Lung (tissue), 12 donors: Measurements from ENCODE around the gene IFITM1. TPM values are rescaled to one million over a fixed set of nuclear protein-coding genes. Genes with fewer than 3 reads are reported as not detected.
"Not testable (repeated sequence)": the region's sequence is repeated elsewhere in the genome, so short reads cannot be mapped to it uniquely, and the experiment has no call there.

Experiments
- ATAC-seq: fragments of 200-7000 bp; cut with Tn5 transposase; one replicate; pipeline ENCODE4 v1.9.1; 2020; ENCODE audit warnings: moderate number of reproducible peaks; ENCODE audit not compliant: insufficient read depth, low FRiP score
- DNase-seq, 3 donors: peaks; one replicate each; pipeline ENCODE4 v3.0.0-alpha.2; 2013 to 2017
- H3K27ac ChIP-seq, 2 donors: one replicate each; pipeline ENCODE4 v1.5.1; 2013; ENCODE audit warnings: mild to moderate bottlenecking in 2 of 2, moderate library complexity in 2 of 2, control low read depth in 1 of 2, inconsistent platforms in 1 of 2, low read depth in 1 of 2, low read length in 1 of 2
- H3K27me3 ChIP-seq, 3 donors: one replicate each; pipeline ENCODE4 v1.5.1; 2013; ENCODE audit warnings: low read length in 2 of 3; ENCODE audit not compliant: control insufficient read depth in 3 of 3, insufficient read depth in 3 of 3
- H3K36me3 ChIP-seq, 4 donors: one replicate each; pipeline ENCODE4 v1.5.1; 2013; ENCODE audit warnings: low read length in 4 of 4, mild to moderate bottlenecking in 1 of 4, moderate library complexity in 1 of 4; ENCODE audit not compliant: control insufficient read depth in 4 of 4, insufficient read depth in 4 of 4
- H3K4me1 ChIP-seq, 5 donors: one replicate each; pipeline ENCODE4 v1.5.1; 2013; ENCODE audit warnings: low read length in 5 of 5, mild to moderate bottlenecking in 2 of 5, moderate library complexity in 1 of 5; ENCODE audit not compliant: control insufficient read depth in 5 of 5, insufficient read depth in 5 of 5
- H3K4me3 ChIP-seq: one replicate; pipeline ENCODE4 v1.5.1; 2013; ENCODE audit warnings: mild to moderate bottlenecking, control low read depth, moderate library complexity
- H3K9ac ChIP-seq, 2 donors: one replicate each; pipeline ENCODE4 v1.5.1; 2013; ENCODE audit warnings: low read length in 2 of 2, control low read depth in 1 of 2; ENCODE audit not compliant: insufficient read depth in 1 of 2
- H3K9me3 ChIP-seq, 4 donors: one replicate each; pipeline ENCODE4 v1.5.1; 2013; ENCODE audit warnings: low read length in 3 of 4, mild to moderate bottlenecking in 1 of 4, moderate library complexity in 1 of 4; ENCODE audit not compliant: control insufficient read depth in 4 of 4, insufficient read depth in 3 of 4
- WGBS, 2 donors: extraction: QIAGEN DNeasy Blood & Tissue Kit; methylation state at CpG; one replicate each; pipeline ENCODE4 v1.1.7; 2013; 5-methylcytosine and 5-hydroxymethylcytosine counted together
- polyA plus RNA-seq, 2 donors: library from polyadenylated mRNA; stranded (reverse); fragments of 200-250 nt; gene quantifications; one replicate each; pipeline ENCODE4 v1.2.1, GENCODE V29; 2013
- total RNA-seq, 2 donors: library from RNA; depleted of rRNA in 1 of 2; stranded (reverse); fragments of >200 nt in 1 of 2; gene quantifications; one replicate each; pipeline ENCODE4 v1.2.1, GENCODE V29; 2014 to 2021
- TF ChIP-seq, protein P1 (sequence below): IDR thresholded peaks from 2 replicates; pipeline ENCODE4 v1.5.1; 2012; ENCODE audit warnings: mild to moderate bottlenecking; ENCODE audit errors: control extremely low read depth, extremely low read depth
- donor health status: control.
- donor health status: control.
- donor health status: Bipolar disorder and iron deficiency.
- donor health status: healthy.
- donor health status: DM: yes; HTN: yes; CAD: no.

The IFITM1 gene
- total and polyA plus RNA-seq, 4 donors = 53.3 to 531 (median 189) TPM

DNA sequence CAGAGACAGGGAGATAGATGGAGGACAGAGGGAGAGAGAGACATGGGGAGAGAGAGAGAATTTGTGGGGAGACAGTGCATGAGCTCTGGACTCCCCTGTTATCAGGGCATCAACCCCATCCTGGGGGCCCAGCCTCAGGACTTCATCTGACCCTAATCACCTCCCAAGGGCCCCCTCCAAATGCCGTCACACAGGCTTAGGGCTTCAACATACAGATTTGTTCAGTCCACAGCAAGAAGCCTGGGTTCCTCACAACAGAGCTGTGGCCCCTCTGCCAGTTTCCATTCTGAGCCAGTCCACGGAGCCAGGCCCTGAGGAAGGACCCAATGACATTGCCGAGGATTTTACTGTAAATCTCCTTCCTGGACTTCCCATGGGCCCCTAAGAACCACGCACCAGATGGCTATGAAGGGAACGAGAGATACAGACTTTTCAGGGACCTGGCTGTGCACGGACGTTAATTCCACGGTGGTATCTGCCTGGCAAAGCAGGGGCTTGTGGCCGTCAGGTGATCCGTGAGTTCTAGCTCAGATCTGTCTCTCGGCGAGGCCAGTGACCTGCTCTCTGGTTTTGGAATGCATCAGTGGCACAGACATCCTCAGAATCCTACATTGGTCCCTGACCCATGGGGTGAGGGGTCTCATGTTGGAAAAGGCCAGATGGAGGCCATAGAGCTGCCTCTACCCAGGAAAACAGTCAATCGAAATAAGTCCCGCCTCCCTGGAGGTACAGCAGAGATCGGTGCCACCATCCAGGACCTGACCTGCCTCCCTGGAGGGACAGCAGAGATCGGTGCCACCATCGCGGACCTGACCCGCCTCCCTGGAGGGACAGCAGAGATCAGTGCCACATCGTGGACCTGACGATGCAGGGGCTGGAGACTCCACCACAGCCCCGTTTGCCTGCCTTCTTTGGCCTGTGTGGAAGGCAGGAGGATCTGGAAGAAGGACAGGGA lies 46.8 kb downstream of the IFITM1 start:
- H3K27me3 ChIP-seq = no peaks in the 10 kb centered on the region
- peaks cover 0 to 9% (median 2%) of the 10 kb centered on the region in 5 donors for H3K4me1 ChIP-seq
- H3K9ac ChIP-seq = no peak overlapping the region
- peaks cover 0 to 16% (median 1%) of the 10 kb centered on the region in 4 donors for H3K36me3 ChIP-seq
- TF ChIP-seq, protein P1, sequence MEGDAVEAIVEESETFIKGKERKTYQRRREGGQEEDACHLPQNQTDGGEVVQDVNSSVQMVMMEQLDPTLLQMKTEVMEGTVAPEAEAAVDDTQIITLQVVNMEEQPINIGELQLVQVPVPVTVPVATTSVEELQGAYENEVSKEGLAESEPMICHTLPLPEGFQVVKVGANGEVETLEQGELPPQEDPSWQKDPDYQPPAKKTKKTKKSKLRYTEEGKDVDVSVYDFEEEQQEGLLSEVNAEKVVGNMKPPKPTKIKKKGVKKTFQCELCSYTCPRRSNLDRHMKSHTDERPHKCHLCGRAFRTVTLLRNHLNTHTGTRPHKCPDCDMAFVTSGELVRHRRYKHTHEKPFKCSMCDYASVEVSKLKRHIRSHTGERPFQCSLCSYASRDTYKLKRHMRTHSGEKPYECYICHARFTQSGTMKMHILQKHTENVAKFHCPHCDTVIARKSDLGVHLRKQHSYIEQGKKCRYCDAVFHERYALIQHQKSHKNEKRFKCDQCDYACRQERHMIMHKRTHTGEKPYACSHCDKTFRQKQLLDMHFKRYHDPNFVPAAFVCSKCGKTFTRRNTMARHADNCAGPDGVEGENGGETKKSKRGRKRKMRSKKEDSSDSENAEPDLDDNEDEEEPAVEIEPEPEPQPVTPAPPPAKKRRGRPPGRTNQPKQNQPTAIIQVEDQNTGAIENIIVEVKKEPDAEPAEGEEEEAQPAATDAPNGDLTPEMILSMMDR = no peak
- WGBS, 2 donors = 82 to 88% methylated on average over 22 of the region's 22 CpGs
- peaks cover 0 to 7% (median 4%) of the 10 kb centered on the region in 4 donors for H3K9me3 ChIP-seq
- no peak for DNase-seq
- ATAC-seq = no peak
- no peak overlapping the region for H3K4me3 ChIP-seq
- H3K27ac ChIP-seq = no peak overlapping the region

DNA sequence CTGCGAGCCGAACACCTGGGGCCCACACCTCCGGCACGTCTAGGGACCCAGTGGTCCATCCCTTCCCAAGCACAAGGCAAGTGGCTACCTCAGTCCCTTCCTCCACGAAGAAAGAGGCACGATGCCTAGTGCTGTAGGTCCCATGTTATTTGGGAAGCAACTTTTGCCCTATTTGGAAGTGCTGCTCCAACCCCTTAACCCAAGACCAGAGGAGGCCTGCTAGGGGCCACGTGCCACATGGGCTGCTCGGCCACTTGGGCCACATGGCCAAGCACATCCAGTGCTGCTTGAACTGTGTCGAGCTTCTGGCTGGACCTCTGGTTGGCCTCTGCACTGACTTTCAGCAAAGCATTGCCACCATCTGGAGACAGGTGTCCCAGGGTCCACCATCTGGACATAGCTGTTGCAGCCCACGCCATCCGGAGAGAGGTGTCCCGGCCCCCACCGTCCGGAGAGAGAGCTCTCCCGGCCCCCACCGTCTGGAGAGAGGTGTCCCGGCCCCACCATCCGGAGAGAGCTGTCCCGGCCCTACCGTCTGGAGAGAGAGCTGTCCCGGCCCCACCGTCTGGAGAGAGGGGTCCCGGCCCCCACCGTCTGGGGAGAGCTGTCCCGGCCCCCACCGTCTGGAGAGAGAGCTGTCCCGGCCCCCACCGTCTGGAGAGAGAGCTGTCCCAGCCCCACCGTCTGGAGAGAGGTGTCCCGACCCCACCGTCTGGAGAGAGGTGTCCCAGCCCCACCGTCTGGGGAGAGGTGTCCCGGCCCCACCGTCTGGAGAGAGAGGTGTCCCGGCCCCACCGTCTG lies 49.0 kb downstream of the IFITM1 start:
- 82 to 86% methylated on average over 32 of the region's 36 CpGs for WGBS, 2 donors
- Histone ChIP-seq H3K36me3 (peaks cover 0 to under 1% (median 0%) of the 10 kb centered on the region in 4 donors), H3K9ac (no peak overlapping the region), H3K27me3 (peaks cover 0 to 3% (median 0%) of the 10 kb centered on the region in 3 donors), H3K4me1 (peaks cover 0 to 3% (median 0%) of the 10 kb centered on the region in 5 donors), H3K9me3 (peaks cover 0 to 7% (median 3%) of the 10 kb centered on the region in 4 donors), H3K4me3 (no peak overlapping the region), H3K27ac (no peak overlapping the region)
- no peak for ATAC-seq
- DNase-seq = peak in 1 of 3 donors; percentile 9
- TF ChIP-seq, protein P1 = no peak

DNA sequence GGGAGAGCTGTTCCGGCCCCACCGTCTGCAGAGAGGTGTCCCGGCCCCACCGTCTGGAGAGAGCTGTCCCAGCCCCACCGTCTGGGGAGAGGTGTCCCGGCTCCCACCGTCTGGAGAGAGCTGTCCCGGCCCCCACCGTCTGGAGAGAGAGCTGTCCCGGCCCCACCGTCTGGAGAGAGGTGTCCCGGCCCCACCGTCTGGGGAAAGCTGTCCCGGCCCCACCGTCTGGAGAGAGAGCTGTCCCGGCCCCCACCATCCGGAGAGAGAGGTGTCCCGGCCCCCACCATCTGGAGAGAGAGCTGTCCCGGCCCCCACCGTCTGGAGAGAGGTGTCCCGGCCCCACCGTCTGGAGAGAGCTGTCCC lies 49.6 kb downstream of the IFITM1 start:
- not testable (repeated sequence) for H3K27me3 ChIP-seq, H3K36me3 ChIP-seq, DNase-seq, H3K9ac ChIP-seq, H3K27ac ChIP-seq, H3K4me1 ChIP-seq, H3K9me3 ChIP-seq, H3K4me3 ChIP-seq, ATAC-seq
- 78 to 86% methylated on average over 19 to 22 of the region's 22 CpGs for WGBS, 2 donors
